HepG2 (cell line): Measurements from ENCODE around the gene VSX1. TPM values are rescaled to one million over a fixed set of nuclear protein-coding genes. Genes with fewer than 3 reads are reported as not detected.

Experiments
- ATAC-seq: fragments of 200-7000 bp; cut with Tn5 transposase; 3 replicates; pipeline ENCODE4 v1.9.1; 2020; ENCODE audit warnings: mild to moderate bottlenecking, moderate library complexity
- BruUV-seq: library from RNA; stranded (reverse); fragments of 400-500 nt; replicated peaks from 2 replicates; lab custom pipeline; 2021; lab: Mats Ljungman, UMichigan
- CTCF ChIA-PET: fragments of 300-600 bp; formaldehyde crosslinking; extraction: SDS; loops from one replicate; lab custom pipeline; 2021; ENCODE audit warnings: low total read pairs, inconsistent platforms, low intra/inter-chr PET ratio; lab: Yijun Ruan, JAX
- POLR2A ChIA-PET: fragments of 350-600 bp; sonication (Branson Sonifier 250); formaldehyde crosslinking; loops from one replicate; lab custom pipeline; 2020; ENCODE audit warnings: antibody characterized with exemption, inconsistent platforms; lab: Yijun Ruan, JAX
- DNase-seq: peaks from one replicate; pipeline ENCODE4 v3.0.0-alpha.2; 2015; ENCODE audit warnings: low spot score
- FAIRE-seq: peaks from 3 replicates; lab custom pipeline; 2011; peaks lifted over from hg19 to GRCh38; lab: Jason Lieb, UNC
- H2AFZ ChIP-seq: one replicate; pipeline ENCODE4 v1.6.1; 2011; ENCODE audit warnings: low read length, inconsistent platforms
- H3K27ac ChIP-seq: fragments of 300-600 bp; 3 replicates; pipeline ENCODE4 v1.8.0; 2011; ENCODE audit warnings: mixed run types, mild to moderate bottlenecking, mixed read lengths, low read length, inconsistent platforms; ENCODE audit not compliant: insufficient read depth; ENCODE audit errors: extremely low read length
- H3K27me3 ChIP-seq, 2 experiments: fragments of 200-600 bp in 1 of 2; 2 replicates in 1 of 2; 3 replicates in 1 of 2; pipeline versions ENCODE4 v1.6.0 to v1.8.0; 2011; ENCODE audit warnings: low read length in 2 of 2, mild to moderate bottlenecking in 2 of 2, moderate library complexity in 2 of 2, inconsistent platforms in 1 of 2; ENCODE audit not compliant: insufficient read depth in 2 of 2, control insufficient read depth in 1 of 2
- H3K36me3 ChIP-seq, 2 experiments: fragments of 200-600 bp in 1 of 2; replicated peaks in 1 of 2; 2 replicates in 1 of 2; 3 replicates in 1 of 2; pipeline versions ENCODE4 v1.5.1 to v1.8.0; 2011; ENCODE audit warnings: low read length in 2 of 2, inconsistent platforms in 1 of 2; ENCODE audit not compliant: insufficient read depth in 2 of 2, control insufficient read depth in 1 of 2
- H3K4me1 ChIP-seq: 2 replicates; pipeline ENCODE4 v1.5.1; 2012; ENCODE audit warnings: low read length, inconsistent platforms; ENCODE audit not compliant: insufficient read depth
- H3K4me2 ChIP-seq: 2 replicates; pipeline ENCODE4 v1.6.0; 2011; ENCODE audit warnings: low read depth, low read length, inconsistent platforms
- H3K4me3 ChIP-seq, 3 experiments: fragments of 200-600 bp in 1 of 3; sonication (generic), shearing (Covaris generic) in 1 of 3; replicated peaks in 1 of 3; 2 replicates each; pipeline ENCODE4 v1.5.1; 2011 to 2016; ENCODE audit warnings: low read length in 3 of 3, inconsistent platforms in 2 of 3, low read depth in 2 of 3, mild to moderate bottlenecking in 2 of 3, control low read depth in 1 of 3, mixed read lengths in 1 of 3; ENCODE audit not compliant: insufficient read depth in 1 of 3
- H3K79me2 ChIP-seq: one replicate; pipeline ENCODE4 v1.6.1; 2011; ENCODE audit warnings: low read length, inconsistent platforms; ENCODE audit not compliant: insufficient read depth
- H3K9ac ChIP-seq: 2 replicates; pipeline ENCODE4 v1.6.0; 2011; ENCODE audit warnings: mild to moderate bottlenecking, low read depth, low read length, inconsistent platforms; ENCODE audit not compliant: insufficient read depth
- H3K9me3 ChIP-seq: 2 replicates; pipeline ENCODE4 v1.5.1; 2012; ENCODE audit warnings: mild to moderate bottlenecking, low read length
- H4K20me1 ChIP-seq: 2 replicates; pipeline ENCODE4 v1.6.0; 2011; ENCODE audit warnings: inconsistent platforms, mild to moderate bottlenecking, low read length, moderate library complexity; ENCODE audit not compliant: insufficient read depth
- AGO2 ChIP-seq: fragments of 200-400 bp; formaldehyde crosslinking; optimal IDR thresholded peaks from 2 replicates; pipeline ENCODE3; 2017; ENCODE audit warnings: mild to moderate bottlenecking, low read depth, low read length, moderate library complexity
- ATAD3A ChIP-seq: sonication (generic); formaldehyde crosslinking; IDR thresholded peaks from 2 replicates; pipeline ENCODE4 v1.4.0; 2020; ENCODE audit warnings: missing genetic modification reagents
- DNMT1 ChIP-seq: sonication (generic); formaldehyde crosslinking; IDR thresholded peaks from 2 replicates; pipeline ENCODE4 v1.5.1; 2020; ENCODE audit warnings: mild to moderate bottlenecking, missing genetic modification reagents
- GRHL1 ChIP-seq: sonication (generic); formaldehyde crosslinking; conservative IDR thresholded peaks from 2 replicates; pipeline ENCODE4 v1.8.0; 2022; ENCODE audit warnings: missing genetic modification reagents
- RNF2 ChIP-seq: fragments of 450-650 bp; conservative IDR thresholded peaks from 2 replicates; pipeline ENCODE4 v1.6.1; 2016; ENCODE audit warnings: low read depth
- ZBTB33 ChIP-seq: sonication (generic); formaldehyde crosslinking; IDR thresholded peaks from 2 replicates; pipeline ENCODE4 v1.4.0; 2020; ENCODE audit warnings: missing genetic modification reagents
- ZNF263 ChIP-seq: sonication (generic); formaldehyde crosslinking; IDR thresholded peaks from 2 replicates; pipeline ENCODE4 v1.4.0; 2020; ENCODE audit warnings: missing genetic modification reagents
- WGBS: methylation state at CpG from one replicate; pipeline ENCODE4 v1.1.6; 2017; ENCODE audit warnings: low lambda C conversion rate; 5-methylcytosine and 5-hydroxymethylcytosine counted together
- in situ Hi-C: cut with HindIII; loops from 2 replicates; pipeline ENCODE4 v1.10.0; 2017; ENCODE audit warnings: low pct_unique_long_range_greater_than_20kb; ENCODE audit not compliant: extremely low pct_ligation_motif_present
- intact Hi-C: fragments of 100-400 bp; cut with micrococcal nuclease; formaldehyde crosslinking; loops from one replicate; pipeline ENCODE4 v1.10.0; 2022; ENCODE audit not compliant: unreplicated experiment
- polyA plus RNA-seq, 8 experiments: library from polyadenylated mRNA; depleted of rRNA in 3 of 8; stranded (reverse) in 7 of 8; unstranded in 1 of 8; fragments of >200 nt; fragmentation: Illumina TruSeq in 4 of 8; extraction: Trizol in 4 of 8; gene quantifications; 2 replicates each; pipeline versions ENCODE4 v1.2.1 to v1.2.3, GENCODE V29; 2011 to 2016; ENCODE audit warnings: low read depth in 4 of 8, missing spikeins in 1 of 8, mixed read lengths in 1 of 8; ENCODE audit not compliant: insufficient read depth in 1 of 8
- total RNA-seq, 5 experiments: library from RNA; depleted of rRNA; stranded (reverse); fragments of >200 nt; fragmentation: Illumina TruSeq; extraction: Trizol; gene quantifications; 2 replicates each; pipeline ENCODE4 v1.2.3, GENCODE V29; 2016; ENCODE audit warnings: low read depth in 1 of 5

The VSX1 gene
- total and polyA plus RNA-seq, 2 of the 13 experiments (the other 11 are each of a cell fraction or from before 2014, with no cell fraction given): 0.04 TPM; not detected in 1

- DNase-seq: no peak
- H3K4me2 ChIP-seq: no peak overlapping the region
- WGBS: 70% methylated on average over 16 of the region's 17 CpGs
- ChIA-PET CTCF (no interaction called here), POLR2A (interaction anchor here (1.5 kb wide), 1 partner anchor 18 kb away, joined by 3 read pairs; no protein-coding TSS in a partner anchor)
- no peaks in the 10 kb centered on the region; a peak in 1 of 5 replicates for H3K36me3 ChIP-seq
- no peak for ATAC-seq
- peak; percentile 31 for TF ChIP-seq AGO2
- TF ChIP-seq DNMT1 (CRISPR knock-in tag): 0 out of 2 replicates have a peak, but pooled peaks have one; percentile 67
- TF ChIP-seq ZBTB33 (CRISPR knock-in tag): no peak
- TF ChIP-seq RNF2: no peak
- peaks cover 57% of the 10 kb centered on the region for H3K4me1 ChIP-seq
- H3K9me3 ChIP-seq: no peaks in the 10 kb centered on the region
- H3K27me3 ChIP-seq: no peaks in the 10 kb centered on the region
- no peak for FAIRE-seq
- BruUV-seq: no TSS peak
- intact Hi-C loops (no loop called here), in situ Hi-C loops (no loop called here)
- no peak overlapping the region for H3K27ac ChIP-seq
- no peaks in the 10 kb centered on the region; the same call in 1 of the 2 replicates for H4K20me1 ChIP-seq
- no peak overlapping the region for H2AFZ ChIP-seq
- peaks cover 3% of the 10 kb centered on the region for H3K79me2 ChIP-seq
- no peak overlapping the region for H3K4me3 ChIP-seq
- no peak overlapping the region for H3K9ac ChIP-seq
These were observed 31.2 kb downstream of the VSX1 start for GRCh38 chr20:25050501-25051350.

GRCh38 chr20:25050082-25050481 lies 31.9 kb downstream of the VSX1 start:
- H3K4me2 ChIP-seq: no peak overlapping the region
- TF ChIP-seq ZNF263 (CRISPR knock-in tag) (0 out of 2 replicates have a peak, but pooled peaks have one; percentile 4), ATAD3A (CRISPR knock-in tag) (no peak), GRHL1 (CRISPR knock-in tag) (no peak)
- TF ChIP-seq, all 625 proteins: peak for 1
- Histone ChIP-seq H3K4me1 (peaks cover 57% of the 10 kb centered on the region), H3K36me3 (no peaks in the 10 kb centered on the region; a peak in 1 of 5 replicates), H3K9ac (no peak overlapping the region), H4K20me1 (no peaks in the 10 kb centered on the region; the same call in 1 of the 2 replicates), H3K27me3 (no peaks in the 10 kb centered on the region), H3K9me3 (no peaks in the 10 kb centered on the region), H2AFZ (no peak overlapping the region), H3K27ac (no peak overlapping the region), H3K79me2 (peaks cover 3% of the 10 kb centered on the region), H3K4me3 (no peak overlapping the region)
- CTCF ChIA-PET: no interaction called here
- WGBS: 64% methylated on average over 7 of the region's 7 CpGs
- intact Hi-C loops (no loop called here), in situ Hi-C loops (no loop called here)
- POLR2A ChIA-PET: no interaction called here
- BruUV-seq: no TSS peak
- FAIRE-seq (no peak), ATAC-seq (no peak), DNase-seq (no peak)
